Activated CD8-positive, alpha-beta T cell treated with anti-CD3 and anti-CD28 coated beads, Interleukin-2, amount 10 ng/mL, durations not matched to agents 7 days and 5 days (primary cell): ENCODE data around the gene CPXM2. TPM values are rescaled to one million over a fixed set of nuclear protein-coding genes. Genes with fewer than 3 reads are reported as not detected.

Source experiments
- ATAC-seq: fragments of 150-1000 bp; cut with Tn5 transposase; one replicate; pipeline ENCODE4 v1.10.0; 2021; ENCODE audit warnings: moderate library complexity
- CTCF ChIA-PET: fragments of 350-600 bp; sonication (Branson Sonifier 250); formaldehyde crosslinking; loops from one replicate; lab custom pipeline; 2021; ENCODE audit warnings: antibody characterized with exemption; lab: Charles Lee
- POLR2A ChIA-PET: fragments of 350-600 bp; sonication (Branson Sonifier 250); formaldehyde crosslinking; loops from one replicate; lab custom pipeline; 2021; ENCODE audit warnings: antibody characterized with exemption; lab: Charles Lee
- DNase-seq: peaks from one replicate; pipeline ENCODE4 v3.0.0-alpha.2; 2020
- H3K27ac Mint-ChIP-seq: one replicate; pipeline ENCODE4 v1.8.0; 2021; ENCODE audit warnings: mild to moderate bottlenecking, mixed read lengths
- H3K27me3 Mint-ChIP-seq: one replicate; pipeline ENCODE4 v1.8.0; 2021; ENCODE audit warnings: low read depth, mixed read lengths
- H3K36me3 Mint-ChIP-seq: one replicate; pipeline ENCODE4 v1.8.0; 2021; ENCODE audit warnings: low read depth, mixed read lengths
- H3K4me1 Mint-ChIP-seq: one replicate; pipeline ENCODE4 v1.8.0; 2021; ENCODE audit warnings: low read depth, mixed read lengths
- H3K4me3 Mint-ChIP-seq: one replicate; pipeline ENCODE4 v1.8.0; 2021; ENCODE audit warnings: mild to moderate bottlenecking, mixed read lengths
- H3K9me3 Mint-ChIP-seq: one replicate; pipeline ENCODE4 v1.8.0; 2022; ENCODE audit warnings: mixed read lengths; ENCODE audit not compliant: insufficient read depth
- total RNA-seq, 2 experiments: library from RNA; stranded (reverse); gene quantifications; one replicate each; pipeline ENCODE4 v1.2.3, GENCODE V29; 2021

CPXM2 gene
- total RNA-seq, 2 experiments from 2014 or later: not detected

DNA sequence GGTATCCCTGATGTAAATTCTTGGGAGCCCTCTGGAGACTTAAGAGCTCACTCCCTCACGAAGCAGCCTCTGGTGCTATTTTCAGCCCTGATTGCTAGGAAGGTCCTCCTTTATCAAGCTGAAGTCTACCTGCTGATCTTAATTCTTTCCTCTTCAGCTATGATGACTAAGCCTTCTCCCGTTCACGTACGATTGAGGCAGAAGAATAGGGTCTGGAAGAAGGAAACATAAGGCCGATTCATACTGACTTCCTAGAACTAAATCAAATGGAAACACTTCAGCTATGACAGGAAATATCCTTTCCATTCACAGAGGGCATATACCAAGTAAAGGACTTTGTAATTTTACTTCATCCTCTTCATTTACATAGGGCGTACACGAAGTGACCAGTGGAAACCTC lies 107.0 kb downstream of the CPXM2 start:
- ChIA-PET CTCF (no interaction called here), POLR2A (no interaction called here)
- H3K27ac Mint-ChIP-seq: no peak overlapping the region
- no peaks in the 10 kb centered on the region for H3K4me1 Mint-ChIP-seq
- peaks cover 13% of the 10 kb centered on the region for H3K27me3 Mint-ChIP-seq
- H3K36me3 Mint-ChIP-seq: no peaks in the 10 kb centered on the region
- ATAC-seq: no peak
- no peaks in the 10 kb centered on the region for H3K9me3 Mint-ChIP-seq
- no peak for DNase-seq
- H3K4me3 Mint-ChIP-seq: no peak overlapping the region

DNA sequence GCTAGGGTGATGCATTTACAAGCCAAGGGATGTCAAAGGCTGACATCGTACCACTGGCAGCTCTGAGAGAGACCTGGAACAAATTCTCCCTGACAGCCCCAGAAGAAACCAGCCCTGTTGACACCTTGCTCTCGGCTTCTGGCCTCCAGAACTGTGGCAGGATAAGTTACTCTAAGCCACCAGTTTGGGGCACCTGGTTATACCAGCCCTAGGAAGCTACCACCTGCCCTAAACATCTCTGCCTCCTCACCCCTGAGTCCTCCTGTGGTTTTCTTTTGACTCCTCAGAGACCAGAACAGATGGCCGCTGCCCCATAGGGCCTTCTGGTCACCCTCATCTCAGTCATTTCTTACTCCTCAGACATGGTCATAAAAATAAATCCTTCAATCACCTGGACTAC lies 107.4 kb downstream of the CPXM2 start:
- ATAC-seq (no peak), DNase-seq (no peak)
- Mint-ChIP-seq H3K27ac (no peak overlapping the region), H3K9me3 (no peaks in the 10 kb centered on the region), H3K4me3 (no peak overlapping the region), H3K4me1 (no peaks in the 10 kb centered on the region), H3K36me3 (no peaks in the 10 kb centered on the region), H3K27me3 (peaks cover 13% of the 10 kb centered on the region)
- CTCF ChIA-PET: no interaction called here
- POLR2A ChIA-PET: no interaction called here

DNA sequence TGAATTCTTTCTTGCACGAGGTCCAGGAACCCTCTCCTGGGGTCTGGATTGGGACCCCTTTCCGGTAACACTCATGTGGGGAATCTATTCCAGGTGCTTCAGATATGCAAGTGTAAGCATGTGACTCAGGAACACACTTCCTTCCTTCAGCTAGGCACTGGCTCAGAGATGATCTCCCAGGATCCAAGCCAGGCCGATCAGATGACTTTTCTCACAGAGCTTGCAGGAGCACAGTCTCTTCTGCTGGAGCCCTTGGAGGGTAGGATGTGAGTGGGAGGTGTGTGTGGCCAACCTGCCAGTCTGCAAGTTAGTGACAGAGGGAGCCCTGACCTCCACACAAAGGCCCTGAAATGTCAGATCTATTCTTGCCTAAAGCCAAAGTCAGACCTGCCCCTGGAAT lies 108.3 kb downstream of the CPXM2 start:
- H3K27me3 Mint-ChIP-seq: peaks cover 15% of the 10 kb centered on the region
- ChIA-PET CTCF (no interaction called here), POLR2A (interaction anchor here (1.1 kb wide), 1 partner anchor 20 kb away, joined by 3 read pairs; no protein-coding TSS in a partner anchor)
- no peak overlapping the region for H3K4me3 Mint-ChIP-seq
- H3K4me1 Mint-ChIP-seq: no peaks in the 10 kb centered on the region
- H3K27ac Mint-ChIP-seq: no peak overlapping the region
- H3K36me3 Mint-ChIP-seq: no peaks in the 10 kb centered on the region
- H3K9me3 Mint-ChIP-seq: no peaks in the 10 kb centered on the region
- DNase-seq (no peak), ATAC-seq (no peak)

DNA sequence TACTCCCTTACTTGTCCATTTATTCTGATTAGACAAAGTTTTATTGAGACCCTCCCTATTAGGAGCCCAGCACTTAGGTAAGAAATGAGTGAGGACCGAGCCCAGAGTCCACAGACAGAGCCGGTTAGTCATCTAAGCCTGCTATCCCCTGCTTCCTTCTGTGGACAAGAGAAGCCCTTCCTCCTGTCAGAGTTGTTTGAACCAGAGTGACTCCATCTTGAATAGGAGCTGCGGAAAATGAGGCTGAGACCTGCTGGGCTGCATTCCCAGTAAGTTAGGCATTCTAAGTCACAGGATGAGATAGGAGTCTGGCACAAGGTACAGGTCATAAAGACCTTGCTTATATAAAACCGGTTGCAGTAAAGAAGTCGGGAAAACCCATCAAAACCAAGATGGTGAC lies 109.1 kb downstream of the CPXM2 start:
- ATAC-seq (no peak), DNase-seq (no peak)
- H3K27me3 Mint-ChIP-seq: peaks cover 17% of the 10 kb centered on the region
- ChIA-PET CTCF (no interaction called here), POLR2A (interaction anchor here (1.1 kb wide), 1 partner anchor 20 kb away, joined by 3 read pairs; no protein-coding TSS in a partner anchor)
- H3K4me3 Mint-ChIP-seq: no peak overlapping the region
- H3K27ac Mint-ChIP-seq: no peak overlapping the region
- no peaks in the 10 kb centered on the region for H3K9me3 Mint-ChIP-seq
- no peaks in the 10 kb centered on the region for H3K4me1 Mint-ChIP-seq
- no peaks in the 10 kb centered on the region for H3K36me3 Mint-ChIP-seq

DNA sequence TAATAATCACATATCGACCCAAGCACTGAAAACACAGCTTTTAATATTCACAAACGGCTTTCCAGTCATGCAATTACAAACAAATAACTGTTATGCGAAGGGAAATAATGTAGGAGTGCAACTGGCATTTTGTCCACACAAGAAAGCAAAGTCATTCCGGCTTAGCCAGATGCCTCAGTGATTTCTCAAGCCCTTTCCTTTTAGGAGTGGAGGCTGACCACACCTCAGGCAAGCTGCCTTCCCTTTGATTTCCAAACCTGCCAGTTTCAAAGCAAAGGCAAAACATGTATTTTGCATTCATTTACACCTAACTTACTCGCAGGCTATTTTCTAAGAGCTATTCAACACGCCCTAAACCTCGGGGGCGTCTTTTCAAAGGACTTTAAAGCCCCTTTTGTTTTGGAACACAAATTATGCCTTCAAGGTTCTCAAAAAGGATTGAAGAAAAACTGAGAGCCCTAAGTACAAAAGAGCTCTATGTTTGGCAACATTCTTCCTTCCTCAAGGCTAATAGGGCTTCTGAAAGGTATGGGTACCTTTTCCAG lies 109.6 kb downstream of the CPXM2 start:
- ChIA-PET CTCF (no interaction called here), POLR2A (no interaction called here)
- Mint-ChIP-seq H3K9me3 (no peaks in the 10 kb centered on the region), H3K36me3 (no peaks in the 10 kb centered on the region), H3K27me3 (peaks cover 17% of the 10 kb centered on the region), H3K4me3 (no peak overlapping the region), H3K4me1 (no peaks in the 10 kb centered on the region), H3K27ac (no peak overlapping the region)
- no peak for DNase-seq
- no peak for ATAC-seq

DNA sequence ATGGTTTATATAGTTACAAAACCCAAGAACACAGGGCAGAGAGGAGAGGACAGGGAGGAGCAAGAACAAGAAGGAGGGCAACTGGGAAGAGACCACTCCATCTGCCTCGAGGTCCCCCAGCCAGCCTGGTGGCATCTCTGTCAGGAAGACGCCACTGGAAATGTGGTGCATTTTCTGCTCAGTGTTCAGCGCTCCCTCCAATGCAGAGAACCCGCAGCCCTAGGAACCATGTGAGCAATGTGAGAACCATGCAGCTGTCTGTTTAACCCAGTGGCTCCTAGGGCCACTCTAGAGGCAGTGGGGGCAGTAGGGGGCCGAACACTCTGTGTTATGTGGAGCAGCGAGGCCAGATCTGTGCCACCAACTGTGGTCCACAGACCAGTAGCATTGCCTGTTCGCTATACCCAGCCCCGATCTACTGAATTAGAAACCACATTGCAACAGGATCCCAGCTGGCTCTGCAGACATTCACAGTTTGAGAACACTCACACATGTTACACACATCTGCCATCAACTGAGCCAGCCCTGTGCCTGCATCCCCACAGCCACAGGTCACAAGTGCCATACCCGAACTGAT lies 110.2 kb downstream of the CPXM2 start:
- Mint-ChIP-seq H3K4me1 (no peaks in the 10 kb centered on the region), H3K36me3 (no peaks in the 10 kb centered on the region), H3K4me3 (no peak overlapping the region), H3K27ac (no peak overlapping the region), H3K27me3 (peaks cover 19% of the 10 kb centered on the region), H3K9me3 (no peaks in the 10 kb centered on the region)
- ATAC-seq (no peak), DNase-seq (no peak)
- ChIA-PET CTCF (no interaction called here), POLR2A (interaction anchor here (0.6 kb wide), 1 partner anchor 194 kb away, joined by 3 read pairs; no protein-coding TSS in a partner anchor)

DNA sequence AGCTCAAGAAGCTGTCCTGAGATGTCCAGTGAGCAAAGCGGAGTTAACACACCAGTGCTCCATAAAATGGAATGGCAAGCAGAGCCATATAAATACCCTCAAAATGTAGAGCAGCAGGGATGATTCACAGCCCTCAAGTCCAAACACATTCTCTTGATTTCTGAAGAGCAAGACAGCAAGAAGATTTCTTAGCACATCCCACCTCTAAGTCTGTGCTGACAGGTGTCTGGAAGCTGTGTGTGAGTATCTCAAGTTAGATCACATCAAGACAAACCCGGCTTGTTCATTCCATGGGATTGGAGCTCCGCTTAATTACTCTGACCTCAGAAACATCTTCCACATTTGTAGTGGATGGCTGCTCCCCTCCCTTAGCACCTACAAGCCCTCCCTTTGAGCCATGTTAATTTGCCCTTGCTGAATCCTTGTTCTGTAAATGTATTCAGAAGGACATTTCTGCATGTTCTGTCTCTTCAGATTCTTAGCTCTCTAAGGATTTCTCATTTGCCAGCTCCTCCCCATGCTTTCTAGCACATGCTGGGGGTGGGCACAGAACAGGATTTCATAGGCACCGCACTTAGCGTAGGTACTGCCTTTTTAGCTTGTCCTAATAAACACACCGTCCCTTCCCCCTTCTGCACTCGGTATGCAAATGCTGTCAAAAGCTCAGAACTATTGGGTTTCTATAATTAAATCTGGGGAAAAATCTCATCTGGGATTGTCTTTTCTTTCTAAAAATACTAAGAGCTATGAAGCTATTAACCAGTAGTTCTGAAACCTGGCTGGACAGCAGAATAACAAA lies 112.7 kb downstream of the CPXM2 start:
- no peak for DNase-seq
- H3K36me3 Mint-ChIP-seq: no peaks in the 10 kb centered on the region
- ChIA-PET CTCF (no interaction called here), POLR2A (no interaction called here)
- no peaks in the 10 kb centered on the region for H3K9me3 Mint-ChIP-seq
- no peaks in the 10 kb centered on the region for H3K4me1 Mint-ChIP-seq
- H3K27me3 Mint-ChIP-seq: peaks cover 22% of the 10 kb centered on the region
- H3K4me3 Mint-ChIP-seq: no peak overlapping the region
- H3K27ac Mint-ChIP-seq: no peak overlapping the region
- no peak for ATAC-seq

DNA sequence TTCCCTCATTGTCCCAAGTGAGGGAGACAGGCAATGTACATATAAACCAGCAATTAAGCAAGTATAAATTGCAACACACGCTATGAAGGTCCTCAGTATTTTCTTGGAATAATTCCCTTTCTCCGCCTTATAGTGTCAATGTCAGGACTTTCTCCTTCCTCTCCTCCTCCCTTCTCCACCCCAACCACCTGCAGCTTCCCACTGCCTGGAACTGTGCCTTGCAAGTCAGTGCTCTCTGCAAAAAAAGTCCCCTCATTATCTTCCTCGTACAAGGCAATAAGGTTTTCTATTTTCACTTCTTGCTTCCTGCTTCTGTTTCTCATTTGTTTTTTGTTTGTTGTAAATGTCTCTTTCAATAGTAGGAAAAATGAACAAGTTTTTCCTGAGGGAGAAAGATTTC lies 113.7 kb downstream of the CPXM2 start:
- DNase-seq: no peak
- no peak for ATAC-seq
- peaks cover 4% of the 10 kb centered on the region for H3K36me3 Mint-ChIP-seq
- peaks cover 21% of the 10 kb centered on the region for H3K27me3 Mint-ChIP-seq
- ChIA-PET CTCF (no interaction called here), POLR2A (no interaction called here)
- no peak overlapping the region for H3K4me3 Mint-ChIP-seq
- no peak overlapping the region for H3K27ac Mint-ChIP-seq
- no peaks in the 10 kb centered on the region for H3K4me1 Mint-ChIP-seq
- H3K9me3 Mint-ChIP-seq: no peaks in the 10 kb centered on the region

DNA sequence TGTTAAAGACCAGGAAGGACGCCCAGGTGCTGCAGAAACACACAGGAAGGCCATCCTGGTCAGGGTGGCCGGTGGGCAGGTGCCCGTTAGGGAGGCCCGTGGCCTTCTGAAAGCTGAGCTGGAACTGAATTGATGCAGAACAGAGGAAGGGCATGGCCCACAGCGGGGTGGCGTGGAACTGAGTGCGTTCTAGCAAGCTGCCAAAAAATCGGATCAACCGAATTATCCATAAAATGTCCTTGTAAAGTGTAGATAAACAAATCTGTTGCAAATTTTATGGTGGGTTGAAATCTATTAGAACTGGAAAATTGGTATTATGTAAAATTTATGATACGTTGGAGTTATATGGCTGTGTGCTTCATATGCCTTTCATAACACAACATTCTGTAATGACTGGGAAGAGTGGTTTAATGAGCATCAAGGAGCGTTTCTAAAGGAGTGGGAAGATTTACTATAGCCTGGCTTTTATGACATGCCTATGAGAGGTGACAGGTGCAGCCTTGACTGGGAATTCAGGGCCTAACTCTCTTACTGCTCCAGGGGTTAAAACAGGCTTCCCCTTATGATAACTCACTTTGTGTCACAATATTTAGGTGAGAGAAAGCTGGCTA lies 117.4 kb downstream of the CPXM2 start:
- no peaks in the 10 kb centered on the region for H3K4me1 Mint-ChIP-seq
- ChIA-PET CTCF (no interaction called here), POLR2A (no interaction called here)
- no peaks in the 10 kb centered on the region for H3K9me3 Mint-ChIP-seq
- H3K4me3 Mint-ChIP-seq: no peak overlapping the region
- DNase-seq (no peak), ATAC-seq (no peak)
- no peak overlapping the region for H3K27ac Mint-ChIP-seq
- peaks cover 12% of the 10 kb centered on the region for H3K27me3 Mint-ChIP-seq
- peaks cover 4% of the 10 kb centered on the region for H3K36me3 Mint-ChIP-seq

DNA sequence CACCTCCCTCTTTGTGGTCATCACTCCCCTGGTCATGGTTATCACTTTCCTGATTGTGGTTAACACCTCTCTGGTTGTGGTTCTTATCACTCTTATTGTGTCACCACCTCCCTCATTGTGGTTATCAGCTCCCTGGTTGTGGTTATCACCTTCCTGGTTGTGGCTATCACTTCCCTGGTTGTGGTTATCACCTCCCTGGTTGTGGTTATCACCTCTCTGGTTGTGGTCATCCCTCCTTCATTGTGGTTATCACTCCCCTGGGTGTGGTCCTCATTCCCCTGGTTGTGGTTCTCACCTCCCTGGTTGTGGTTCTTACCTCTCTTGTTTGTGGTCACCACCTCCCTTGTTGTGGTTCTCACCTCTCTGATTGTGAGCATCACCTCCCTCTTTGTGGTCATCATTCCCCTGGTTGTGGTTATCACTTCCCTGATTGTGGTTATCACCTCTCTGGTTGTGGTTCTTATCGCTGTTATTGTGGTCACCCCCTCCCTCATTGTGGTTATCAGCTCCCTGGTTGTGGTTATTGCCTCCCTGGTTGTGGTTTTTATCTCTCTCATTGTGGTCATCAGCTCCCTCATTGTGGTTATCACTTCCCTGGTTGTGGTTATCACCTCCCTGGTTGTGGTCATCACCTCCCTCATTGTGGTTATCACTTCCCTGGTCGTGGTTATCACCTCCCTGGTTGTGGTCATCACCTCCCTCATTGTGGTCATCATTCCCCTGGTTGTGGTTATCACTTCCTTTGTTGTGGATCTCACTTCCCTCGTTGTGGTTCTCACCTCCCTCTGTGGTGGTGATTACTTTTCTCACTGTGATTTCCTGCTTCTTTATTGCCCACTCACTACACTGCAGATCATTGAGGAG lies 118.7 kb downstream of the CPXM2 start:
- Mint-ChIP-seq H3K27me3 (peaks cover 10% of the 10 kb centered on the region), H3K9me3 (no peaks in the 10 kb centered on the region), H3K4me1 (no peaks in the 10 kb centered on the region), H3K36me3 (peaks cover 4% of the 10 kb centered on the region), H3K4me3 (peak overlapping the region; percentile 55), H3K27ac (peak overlapping the region; percentile 86)
- ChIA-PET CTCF (no interaction called here), POLR2A (no interaction called here)
- ATAC-seq: no peak
- DNase-seq: peak; percentile 30

DNA sequence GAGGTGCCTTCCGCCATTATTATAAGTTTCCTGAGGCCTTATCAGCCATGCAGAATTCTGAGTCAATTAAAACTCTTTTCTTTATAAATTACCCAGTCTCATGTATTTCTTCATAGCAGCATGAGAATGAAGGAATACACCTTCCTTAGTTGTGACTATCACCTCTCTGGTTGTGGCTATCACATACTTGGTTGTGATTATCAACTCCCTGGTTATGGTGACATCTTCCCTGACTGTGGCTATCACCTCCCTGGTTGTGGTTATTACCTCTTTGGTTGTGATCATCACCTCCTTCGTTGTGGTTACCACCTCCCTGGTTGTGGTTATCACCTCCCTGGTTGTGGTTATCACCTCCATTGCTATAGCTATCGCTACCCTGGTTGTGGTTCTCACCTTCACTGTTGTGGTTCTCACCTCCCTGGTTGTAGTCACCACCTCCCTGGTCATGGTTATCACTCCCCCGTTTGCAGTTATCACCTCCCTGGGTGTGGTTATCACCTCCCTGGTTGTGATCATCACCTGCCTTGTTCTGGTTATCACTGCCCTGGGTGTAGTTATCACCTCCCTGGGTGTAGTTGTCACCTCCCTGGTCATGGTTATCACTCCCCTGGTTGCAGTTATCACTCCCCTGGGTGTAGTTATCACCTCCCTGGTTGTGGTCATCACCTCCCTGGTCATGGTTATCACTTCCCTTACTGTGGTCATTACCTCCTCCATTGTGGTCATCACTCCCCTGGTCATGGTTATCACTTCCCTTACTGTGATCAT lies 119.5 kb downstream of the CPXM2 start:
- H3K4me1 Mint-ChIP-seq: no peaks in the 10 kb centered on the region
- H3K4me3 Mint-ChIP-seq: peak overlapping the region; percentile 8
- ChIA-PET POLR2A (no interaction called here), CTCF (no interaction called here)
- no peak for DNase-seq
- H3K9me3 Mint-ChIP-seq: no peaks in the 10 kb centered on the region
- peaks cover 11% of the 10 kb centered on the region for H3K27me3 Mint-ChIP-seq
- ATAC-seq: no peak
- H3K27ac Mint-ChIP-seq: peak overlapping the region; percentile 86
- peaks cover 4% of the 10 kb centered on the region for H3K36me3 Mint-ChIP-seq
